Amniotic epithelial cell (primary cell): ENCODE measurements around the gene PSMB3.
"Not testable (repeated sequence)": the region's sequence is repeated elsewhere in the genome, so short reads cannot be mapped to it uniquely, and the experiment has no call there.

ENCODE experiments used
- DNase-seq: peaks from one replicate; pipeline ENCODE4 v3.0.0-alpha.2; 2010; ENCODE audit warnings: low read depth

Gene PSMB3

DNA sequence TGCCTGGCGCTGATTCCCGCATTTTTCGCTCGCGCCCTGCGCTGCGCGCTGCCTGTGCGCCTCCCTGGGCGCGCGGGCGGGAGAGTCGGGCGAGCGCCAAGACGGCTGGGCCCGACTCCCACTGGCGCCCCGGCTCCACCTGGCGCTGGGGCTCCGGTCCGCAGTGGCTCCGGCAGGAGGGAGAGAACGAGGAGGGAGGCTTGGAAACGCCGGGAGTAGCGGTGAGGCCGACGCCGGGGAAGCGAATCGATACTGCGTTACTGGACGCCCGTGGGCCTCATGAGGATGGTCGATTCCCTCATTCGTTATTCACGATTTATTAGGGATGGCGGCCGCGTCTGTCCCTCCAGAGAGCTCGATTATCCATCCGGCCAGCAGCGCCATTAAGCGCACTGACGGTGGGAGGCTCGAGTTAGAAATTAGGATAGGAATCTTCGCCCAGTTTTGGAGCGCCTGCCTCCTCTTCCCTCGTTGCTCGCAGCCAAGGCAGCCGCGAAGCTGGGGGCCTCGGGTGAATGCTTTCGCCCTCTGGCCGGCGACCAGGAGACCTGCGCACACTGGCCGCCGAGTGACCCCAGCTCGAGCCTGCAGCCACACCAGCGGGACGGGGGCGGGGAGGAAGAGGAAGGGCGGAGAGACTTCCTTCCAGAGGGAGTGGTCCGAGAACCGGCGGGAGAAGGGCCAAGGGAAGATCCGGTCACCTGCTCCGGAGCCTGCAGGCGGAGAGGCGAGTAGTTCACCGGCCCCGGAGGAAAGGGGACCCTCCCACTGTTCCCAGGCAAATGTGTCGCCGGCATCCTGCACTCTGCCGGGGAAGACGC is 3.1 kb upstream of the PSMB3 start:
- peak; percentile 63 for DNase-seq

DNA sequence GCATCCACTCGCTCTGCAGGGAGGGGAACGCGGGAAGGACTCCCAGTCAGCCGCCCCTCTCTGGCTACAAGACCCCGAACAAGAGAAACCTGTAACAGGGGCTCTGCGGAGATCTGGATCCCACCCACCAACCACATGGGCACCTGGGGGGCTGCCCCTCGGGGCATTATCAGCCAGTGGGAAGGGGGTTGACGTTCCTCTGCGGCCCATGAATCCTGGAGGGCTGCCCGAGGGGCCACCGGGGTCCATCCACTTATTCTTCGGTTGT is 2.6 kb upstream of the PSMB3 start:
- DNase-seq, result no peak

DNA sequence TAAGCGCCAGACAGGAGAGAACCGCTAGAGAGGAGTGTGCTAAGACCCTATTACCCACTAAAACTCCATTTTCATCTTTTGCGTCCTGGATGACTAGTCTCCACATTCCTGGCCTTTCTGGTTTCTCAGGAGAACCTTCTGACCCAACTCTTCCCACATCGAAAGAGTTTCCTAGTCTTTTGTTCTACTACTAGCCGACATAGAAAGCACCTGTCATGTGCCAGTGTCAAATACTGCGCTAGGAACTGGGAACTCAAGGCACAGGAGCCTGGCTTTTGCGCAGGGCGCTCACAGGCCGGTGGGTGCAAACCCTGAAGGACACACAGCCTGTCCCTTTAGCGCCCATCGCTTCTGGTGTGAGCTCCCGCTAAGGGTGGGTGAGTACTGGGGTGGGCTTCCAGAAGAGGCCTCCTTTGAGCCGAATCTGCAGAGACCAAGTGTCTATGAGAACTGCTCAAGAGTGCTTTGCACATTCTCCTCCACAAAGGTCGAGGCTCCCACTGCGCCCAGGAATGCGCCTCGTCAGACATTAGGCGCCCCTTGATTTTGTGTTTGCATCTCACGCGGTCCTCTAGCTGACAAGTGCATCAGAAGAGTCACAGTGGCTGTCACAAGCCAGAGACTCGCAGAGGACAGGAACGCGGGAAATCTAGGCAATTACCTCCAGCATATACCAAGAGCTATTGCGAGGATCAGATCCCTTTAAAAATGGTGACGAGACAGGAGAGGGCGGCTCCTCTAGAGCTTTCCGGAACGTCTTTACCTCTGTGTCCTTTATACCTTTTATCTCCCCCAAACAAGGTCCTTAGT is 2.0 kb upstream of the PSMB3 start:
- DNase-seq, result no peak

DNA sequence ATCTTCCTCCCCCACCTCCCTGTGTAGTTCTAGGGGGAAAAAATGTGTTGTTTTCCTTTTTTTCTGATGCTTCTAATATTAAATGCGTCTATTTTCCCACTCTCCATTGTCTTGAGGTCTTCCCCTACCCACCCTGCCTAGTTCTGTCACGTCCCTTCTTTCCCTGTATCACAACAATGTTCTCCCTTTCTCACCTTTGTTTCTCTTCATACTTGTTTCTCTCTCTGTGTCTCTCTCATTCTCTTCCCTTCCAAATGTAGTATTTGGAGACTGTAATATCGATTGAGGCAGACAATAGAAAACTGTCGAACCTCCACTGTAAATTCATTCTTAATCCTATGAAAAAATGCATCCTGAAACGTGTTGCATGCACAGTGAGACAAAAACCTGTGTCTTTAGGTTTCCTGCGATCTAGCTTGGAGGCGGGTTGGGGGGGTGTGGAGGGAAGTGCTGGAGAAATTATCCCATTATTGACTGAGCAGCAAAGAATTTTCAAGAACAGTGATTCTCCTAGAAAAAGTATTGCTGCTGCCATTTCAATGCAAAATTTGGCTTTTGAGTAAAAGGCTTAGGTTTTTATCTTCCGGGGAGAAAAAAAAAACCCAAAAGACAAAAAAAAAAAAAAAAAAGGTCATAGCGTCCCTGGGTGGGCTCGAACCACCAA is 1.3 kb upstream of the PSMB3 start:
- DNase-seq, result peak; percentile 27

DNA sequence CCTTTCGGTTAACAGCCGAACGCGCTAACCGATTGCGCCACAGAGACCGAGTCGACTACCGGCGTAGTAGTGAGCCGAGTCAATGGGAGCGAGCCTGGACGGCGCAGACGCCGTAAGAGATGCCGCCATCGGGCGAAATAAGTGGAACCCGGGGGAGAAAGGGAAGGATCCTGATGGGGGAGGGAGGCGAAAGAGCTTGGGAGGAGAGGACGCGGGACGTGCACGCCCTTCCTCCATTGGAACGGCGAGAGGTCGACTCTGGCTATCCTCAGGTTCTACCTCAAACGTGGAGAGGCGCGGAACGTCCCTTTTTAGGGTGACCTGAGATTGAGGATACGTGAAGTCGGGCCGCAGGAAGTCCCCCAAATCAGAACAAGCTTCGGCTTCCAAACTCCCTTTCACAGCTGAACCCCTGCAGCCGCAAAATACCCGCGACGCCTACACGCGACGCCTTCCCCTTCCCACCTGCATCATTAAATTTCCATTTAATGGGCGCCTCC is 683 bp upstream of the PSMB3 start:
- DNase-seq, result peak; percentile 85

DNA sequence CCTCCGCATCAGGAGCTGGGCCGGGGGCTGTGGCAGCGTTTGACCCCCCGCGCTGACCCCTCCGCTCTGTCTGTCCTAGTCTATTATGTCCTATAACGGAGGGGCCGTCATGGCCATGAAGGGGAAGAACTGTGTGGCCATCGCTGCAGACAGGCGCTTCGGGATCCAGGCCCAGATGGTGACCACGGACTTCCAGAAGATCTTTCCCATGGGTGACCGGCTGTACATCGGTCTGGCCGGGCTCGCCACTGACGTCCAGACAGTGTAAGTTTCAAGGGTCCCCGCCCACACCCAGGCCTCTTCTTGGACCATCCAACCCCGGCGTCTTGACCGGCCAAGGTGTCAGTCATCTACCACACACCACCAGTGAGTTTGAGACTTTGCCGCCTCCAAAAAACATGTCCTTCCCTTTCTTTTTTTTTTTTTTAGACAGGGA is 548 bp downstream of the PSMB3 start:
- no peak for DNase-seq

DNA sequence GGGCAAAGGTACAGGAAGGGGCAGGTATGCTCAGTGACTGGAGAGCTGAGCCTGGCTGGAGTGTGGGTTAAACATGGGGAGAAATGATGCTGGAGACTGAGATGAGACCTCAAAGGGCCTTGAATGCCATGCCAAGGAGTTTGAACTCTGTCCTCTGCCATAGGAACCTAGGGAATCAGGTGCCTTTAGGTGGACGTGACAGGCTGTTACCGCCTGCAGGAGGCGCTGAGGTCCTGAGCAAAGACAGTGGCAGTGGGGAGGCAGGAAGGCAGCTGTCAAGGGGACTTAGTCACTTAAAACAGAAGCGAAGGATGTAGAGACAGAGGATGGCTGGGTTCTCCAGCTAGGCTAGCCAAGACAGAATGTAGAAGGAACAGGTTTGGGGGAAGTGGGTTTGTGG is 9.1 kb downstream of the PSMB3 start:
- DNase-seq, result peak; percentile 24

DNA sequence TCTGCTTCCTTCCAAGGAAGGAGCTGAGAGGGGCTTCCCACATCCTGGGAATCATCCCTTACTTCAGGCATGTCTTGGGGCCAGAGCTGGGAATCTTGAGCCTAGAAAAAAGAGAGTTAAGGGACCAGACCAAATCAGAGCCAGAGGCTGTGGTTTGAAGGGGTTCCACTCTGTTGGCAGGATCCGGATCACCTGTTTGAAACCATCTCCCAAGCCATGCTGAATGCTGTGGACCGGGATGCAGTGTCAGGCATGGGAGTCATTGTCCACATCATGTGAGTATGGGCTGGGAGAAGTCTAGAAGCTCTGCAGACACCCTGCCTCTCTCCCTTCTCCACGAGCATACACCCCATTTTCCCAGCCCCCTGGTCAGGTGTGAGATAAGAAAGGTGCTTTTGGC is 9.7 kb downstream of the PSMB3 start:
- DNase-seq, result no peak

DNA sequence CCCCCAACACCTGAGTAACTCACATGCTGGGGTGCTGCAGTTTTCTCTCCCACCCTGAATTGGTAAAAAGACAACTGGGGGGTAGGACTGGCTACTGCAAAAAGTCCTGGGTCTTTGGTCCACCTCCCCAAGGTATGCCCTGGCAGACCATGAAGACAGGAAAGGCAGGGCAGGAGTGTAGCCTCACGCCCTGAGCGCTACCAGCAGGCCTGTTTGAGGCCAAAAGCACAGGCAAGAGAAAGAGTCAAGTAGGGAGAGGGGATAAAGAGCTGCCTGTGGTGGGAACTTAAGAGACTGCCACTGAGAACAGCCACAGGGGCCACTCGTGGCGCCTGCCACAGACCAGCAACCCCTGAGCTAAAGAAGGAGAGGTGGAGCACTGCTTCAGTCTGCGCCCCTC is 13.8 kb downstream of the PSMB3 start:
- no peak for DNase-seq

DNA sequence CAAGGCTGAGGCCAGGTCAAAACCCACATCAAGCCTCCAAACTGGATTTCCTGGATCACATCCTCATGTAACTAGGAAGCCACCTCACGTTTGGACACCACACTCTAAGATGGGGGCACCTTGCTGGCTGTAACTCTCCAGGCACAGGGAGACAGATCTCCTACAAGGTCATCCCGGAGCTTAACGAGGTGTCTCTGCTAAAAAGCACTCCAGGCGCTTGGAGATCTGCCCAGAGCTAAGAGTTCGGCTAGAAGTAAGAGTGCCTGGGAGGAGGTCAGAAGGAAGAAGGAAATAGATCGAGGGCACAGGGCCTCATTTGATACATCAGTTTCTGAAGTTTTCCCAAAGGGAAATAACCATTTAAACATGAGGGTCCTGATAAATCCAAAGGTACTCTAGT is 15.9 kb downstream of the PSMB3 start:
- no peak for DNase-seq

DNA sequence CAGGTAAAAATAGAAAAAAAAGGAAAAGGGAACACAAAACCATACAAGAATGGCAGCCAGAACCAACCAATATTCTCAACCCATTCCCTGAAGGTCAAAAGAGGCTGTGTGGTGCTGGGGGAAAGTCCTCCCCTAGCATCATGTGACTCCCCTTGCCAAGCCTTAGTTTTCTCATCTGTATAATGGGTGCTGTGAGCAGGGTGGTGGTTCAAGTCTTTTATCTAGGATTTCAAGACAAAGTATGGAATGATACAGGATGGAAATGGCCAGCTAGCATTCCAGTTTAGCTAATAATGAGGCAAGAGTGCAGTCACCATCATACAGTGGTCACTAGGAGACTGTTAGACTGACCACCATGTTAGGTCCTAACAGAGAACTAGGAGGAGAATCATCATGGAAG is 20.7 kb downstream of the PSMB3 start:
- no peak for DNase-seq

DNA sequence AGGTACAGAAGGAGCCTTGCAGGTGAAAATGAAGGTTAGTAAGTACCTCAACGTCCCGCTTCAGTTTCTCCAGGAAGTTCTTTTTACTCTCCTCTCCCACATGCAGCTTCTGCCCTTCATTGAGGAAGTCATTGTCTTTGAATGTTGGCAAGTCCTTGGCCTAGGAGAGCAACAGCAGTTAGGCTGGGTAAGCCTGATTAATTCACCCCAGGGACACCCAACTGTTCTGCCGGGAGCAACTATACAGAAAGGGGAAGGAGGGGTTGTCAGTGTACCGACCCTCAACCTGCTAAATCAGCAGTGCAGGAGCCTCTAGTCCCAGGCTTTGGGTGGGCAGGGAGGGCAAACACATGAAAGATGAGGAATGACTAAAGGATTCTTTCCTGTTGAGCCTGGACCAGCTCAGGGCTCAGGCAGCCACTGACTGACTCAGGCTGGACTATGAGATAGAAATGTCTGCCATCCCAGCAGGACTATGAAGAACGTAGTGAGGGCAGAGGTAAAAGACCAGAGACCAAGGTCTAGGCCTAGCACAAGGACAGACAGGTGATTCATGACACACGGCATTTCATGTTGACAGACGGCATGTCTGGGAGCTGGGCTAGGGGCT is 25.2 kb downstream of the PSMB3 start:
- DNase-seq, result no peak

DNA sequence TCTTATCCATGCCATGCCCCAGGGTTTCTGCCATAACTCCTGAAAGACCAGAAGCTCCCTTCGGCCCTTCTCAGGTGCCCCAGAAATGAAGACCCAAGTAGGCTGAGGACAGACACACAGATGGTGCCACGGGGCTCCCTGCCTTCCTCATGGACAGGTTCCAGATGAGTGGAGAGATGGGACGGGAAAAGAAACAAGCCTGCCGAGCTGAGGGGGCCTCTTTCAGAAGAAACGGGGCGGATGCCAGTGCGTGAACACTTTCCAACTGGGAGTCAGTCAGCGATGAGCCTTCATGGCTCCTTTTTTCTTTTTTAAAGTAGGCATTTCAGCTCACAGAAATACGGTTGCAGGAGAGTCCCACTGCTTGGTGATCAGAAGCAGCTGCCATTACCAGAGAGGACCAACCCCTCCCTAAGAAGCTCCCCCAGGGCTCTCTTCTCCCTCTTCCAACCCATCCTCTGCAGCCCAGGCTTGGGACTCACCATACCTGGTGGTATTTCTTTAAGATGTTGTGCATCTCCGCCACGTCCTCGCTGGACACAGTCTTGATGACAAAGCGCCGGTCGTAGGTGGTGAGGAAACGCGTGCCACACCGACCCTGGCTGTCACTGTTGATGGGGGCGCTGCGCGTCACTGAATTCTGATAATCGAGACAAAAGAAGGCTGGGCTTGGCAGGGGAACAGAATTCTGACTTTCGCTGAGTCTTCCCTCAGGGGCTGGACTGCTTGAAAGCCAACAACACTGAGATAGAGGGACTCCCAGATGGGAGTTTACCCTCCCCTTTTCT is 27.6 kb downstream of the PSMB3 start:
- no peak for DNase-seq

DNA sequence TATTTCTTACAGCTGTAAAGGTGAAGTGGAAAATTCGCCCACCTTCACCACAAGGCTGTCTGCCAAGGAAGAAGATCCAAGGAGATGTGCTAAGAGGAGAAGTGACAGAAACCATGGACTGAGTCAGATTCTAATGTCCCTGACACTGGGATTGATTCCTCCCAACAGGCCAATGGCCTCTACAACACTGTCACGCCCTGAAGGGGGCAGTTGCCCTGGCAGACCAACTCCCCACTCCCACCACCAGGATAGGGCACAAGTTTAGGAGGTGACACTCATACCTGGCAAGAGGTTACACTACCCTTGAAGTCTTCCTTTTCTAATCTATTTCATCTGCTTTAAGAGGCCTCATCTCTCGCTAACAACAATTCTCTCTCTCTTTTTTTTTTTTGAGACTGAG is 30.7 kb downstream of the PSMB3 start:
- DNase-seq, result no peak

DNA sequence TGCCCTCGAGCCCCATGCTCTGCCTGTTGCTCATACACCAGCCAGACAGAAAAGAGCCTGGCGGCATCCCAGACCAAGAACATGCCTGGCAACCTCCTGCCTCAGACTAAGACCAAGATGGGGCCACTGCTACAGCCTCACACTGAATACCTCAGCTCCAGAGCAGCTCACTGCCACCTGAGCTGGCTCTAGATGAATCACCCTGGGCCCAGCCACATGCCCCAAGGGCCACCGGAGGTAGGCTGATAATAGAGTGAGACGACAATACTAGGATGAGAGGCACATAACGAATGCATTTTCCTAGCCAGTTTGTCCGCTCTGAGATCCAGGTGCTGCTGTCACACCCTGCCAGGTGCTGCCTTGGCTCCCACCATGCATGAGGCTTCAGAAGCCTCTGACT is 33.8 kb downstream of the PSMB3 start:
- no peak for DNase-seq

DNA sequence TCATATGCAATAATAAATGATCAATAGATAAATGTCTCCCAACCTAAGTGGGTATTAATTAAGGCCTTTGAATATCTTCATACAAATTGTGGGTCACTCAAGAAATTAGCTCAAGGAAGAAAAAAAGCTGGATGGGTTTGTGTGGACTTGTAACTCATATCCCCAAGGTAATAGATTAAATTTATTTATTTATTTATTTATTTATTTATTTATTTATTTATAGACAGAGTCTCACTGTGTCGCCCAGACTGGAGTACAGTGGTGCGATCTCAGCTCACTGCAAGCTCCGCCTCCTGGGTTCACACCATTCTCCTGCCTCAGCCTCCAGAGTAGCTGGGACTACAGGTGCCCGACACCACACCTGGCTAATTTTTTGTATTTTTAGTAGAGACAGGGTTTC is 35.5 kb downstream of the PSMB3 start:
- not testable (repeated sequence) for DNase-seq

DNA sequence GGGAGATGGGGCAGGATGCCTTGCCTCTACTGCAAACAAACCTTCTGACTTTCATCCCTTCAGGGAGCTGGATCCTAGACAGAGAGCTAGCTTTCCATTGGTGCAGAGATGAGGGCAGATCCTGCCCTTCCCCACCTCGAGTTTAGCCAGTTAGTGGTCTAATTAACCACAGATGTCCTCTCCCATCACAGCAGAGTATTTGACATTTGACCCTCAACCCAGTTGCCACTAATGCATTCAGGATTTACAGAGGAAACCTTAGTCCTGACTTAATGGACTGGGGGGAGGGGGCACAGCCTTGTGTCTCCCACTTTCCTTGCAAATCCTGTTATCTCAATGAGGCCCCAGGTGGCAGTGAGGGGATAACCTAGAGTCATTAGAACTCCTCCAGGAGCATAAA is 36.6 kb downstream of the PSMB3 start:
- DNase-seq, result peak; percentile 28

DNA sequence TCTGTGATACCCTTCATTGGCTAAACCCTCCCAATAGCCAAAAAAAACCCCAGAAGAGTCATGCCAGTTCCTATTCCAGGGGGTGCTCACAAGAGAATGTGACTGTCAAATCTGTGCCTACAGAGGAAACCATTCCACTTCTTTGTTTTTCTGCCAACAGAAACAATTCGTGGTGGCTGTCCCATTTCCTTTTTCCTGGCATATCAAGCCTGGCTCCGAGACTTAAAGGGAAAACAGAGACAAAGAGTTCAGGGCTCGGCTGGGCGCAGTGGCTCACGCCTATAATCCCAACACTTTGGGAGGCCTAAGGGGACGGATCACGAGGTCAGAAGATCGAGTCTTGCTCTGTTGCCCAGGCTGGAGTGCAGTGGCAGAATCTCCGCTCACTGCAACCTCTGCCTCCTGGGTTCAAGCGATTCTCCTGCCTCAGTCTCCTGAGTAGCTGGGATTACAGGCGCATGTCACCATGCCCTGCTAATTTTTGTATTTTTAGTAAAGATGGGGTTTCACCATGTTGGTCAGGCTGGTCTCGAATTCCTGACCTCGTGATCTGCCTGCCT is 37.7 kb downstream of the PSMB3 start:
- not testable (repeated sequence) for DNase-seq

DNA sequence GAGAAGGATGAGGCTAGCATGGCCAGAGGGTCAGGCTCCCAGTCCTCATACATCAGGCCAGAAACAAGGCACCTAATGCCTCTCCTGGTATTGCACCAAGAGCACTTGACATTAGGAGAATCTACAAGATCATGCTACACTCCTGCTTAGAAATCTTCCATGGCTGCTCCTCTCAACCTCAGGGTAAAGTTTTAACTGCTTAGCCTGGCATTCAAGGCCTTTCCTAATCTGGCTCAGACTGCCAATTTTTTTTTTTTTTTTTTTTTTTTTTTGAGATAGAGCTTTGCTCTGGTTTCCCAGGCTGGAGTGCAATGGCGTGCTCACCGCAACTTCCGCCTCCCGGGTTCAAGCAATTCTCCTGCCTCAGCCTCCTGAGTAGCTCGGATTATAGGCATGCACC is 38.6 kb downstream of the PSMB3 start:
- no peak for DNase-seq

DNA sequence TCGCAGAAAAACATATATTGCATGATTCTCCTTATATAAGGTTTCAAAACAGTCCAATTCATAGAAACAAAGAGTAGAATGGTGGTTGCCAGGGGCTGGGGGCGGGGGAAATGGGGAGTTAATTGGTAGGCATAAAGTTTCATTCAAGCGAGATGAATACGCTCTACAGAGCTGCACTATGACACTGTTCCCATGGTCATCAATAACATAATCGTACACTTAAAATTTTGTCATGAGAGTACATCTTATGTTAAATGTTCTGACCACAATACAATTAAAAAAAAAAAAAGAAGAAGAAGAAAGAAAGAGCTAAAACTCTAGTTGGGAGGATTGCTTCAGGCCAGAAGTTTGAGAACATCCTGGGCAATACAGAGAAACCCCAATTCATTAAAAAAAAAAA is 41.7 kb downstream of the PSMB3 start:
- DNase-seq, result no peak

DNA sequence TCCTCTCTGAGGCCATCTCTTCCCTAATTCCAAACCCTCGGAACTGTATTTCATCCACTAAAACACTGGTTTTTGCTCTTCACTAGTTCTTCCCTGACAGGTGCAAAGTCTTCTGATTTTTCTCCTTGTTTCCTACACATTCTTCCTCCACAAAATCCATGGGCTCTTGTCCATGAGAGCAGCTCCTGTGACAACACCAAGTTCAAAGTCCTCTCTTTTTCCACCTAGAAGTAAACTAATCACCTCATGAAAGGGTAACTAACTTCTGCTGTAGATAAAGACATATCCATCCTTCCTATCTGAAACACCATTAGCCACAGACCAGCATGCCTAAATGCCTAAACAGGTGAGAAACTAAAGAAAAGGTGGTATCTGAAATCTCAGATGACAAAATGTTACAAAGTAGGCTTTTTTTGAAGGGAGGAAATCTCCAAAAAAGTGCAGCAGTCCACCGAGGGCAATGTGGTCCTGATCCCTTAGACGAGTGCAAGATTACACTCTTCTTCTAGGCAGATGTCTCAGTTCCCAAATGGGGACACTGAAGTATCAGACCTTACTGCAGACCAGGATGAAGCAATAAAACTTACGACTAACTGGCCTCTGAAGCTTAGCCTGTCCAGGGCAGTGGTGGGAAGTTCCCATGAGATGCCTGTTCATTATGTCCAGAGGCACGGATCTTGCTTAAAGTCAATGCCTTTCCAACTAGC is 44.1 kb downstream of the PSMB3 start:
- no peak for DNase-seq
